ENCODE data around the gene ARHGAP19. TPM values are rescaled to one million over a fixed set of nuclear protein-coding genes. Genes with fewer than 3 reads are reported as not detected.

ARHGAP19 gene
- polyA plus RNA-seq, 1 of the 3 experiments (the other 2 are of a cell fraction): 3.8 TPM

DNA sequence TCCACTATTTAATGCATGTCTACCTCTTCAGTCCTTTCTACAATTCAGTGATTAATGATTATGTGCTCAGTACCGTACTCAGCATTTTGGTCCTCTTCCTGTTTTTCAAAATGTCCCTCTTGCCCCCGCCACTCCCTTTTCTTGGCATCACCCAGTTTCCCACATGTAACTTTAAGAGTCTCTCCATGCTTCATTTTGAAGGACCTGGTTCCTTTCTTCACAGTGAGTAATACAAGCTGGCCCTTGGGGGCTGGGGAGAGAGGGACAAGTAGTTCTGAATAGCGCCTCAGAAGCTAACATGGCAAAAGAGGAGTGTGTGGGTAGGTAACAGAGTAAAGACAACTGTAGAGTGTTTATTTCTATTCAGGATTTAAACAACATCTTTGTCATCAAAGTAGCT, 72.1 kb downstream of the ARHGAP19 start:
- H3K27ac ChIP-seq (ENCODE audit: low read depth in 2 of 2, low read length in 1 of 2): no peak overlapping the region
- H3K4me1 ChIP-seq (ENCODE audit: control insufficient read depth in 1 of 2, insufficient read depth in 2 of 2, low read depth in 1 of 2, low read length in 1 of 2): peaks cover 10 to 12% of the 10 kb centered on the region in 2 experiments; a peak in 3 of 4 replicates
- no peak overlapping the region for H3K9ac ChIP-seq
- no peaks in the 10 kb centered on the region for H3K27me3 ChIP-seq (ENCODE audit: insufficient read depth)
- no peaks in the 10 kb centered on the region for H3K9me2 ChIP-seq
- H3F3A ChIP-seq (replicated peaks; ENCODE audit: insufficient read depth): peaks cover 21% of the 10 kb centered on the region
- H3K4me2 ChIP-seq: no peak overlapping the region
- no peak overlapping the region for H3K4me3 ChIP-seq (ENCODE audit: low read depth in 2 of 2, low read length in 1 of 2)
- no peak for TF ChIP-seq NFIC (IDR thresholded peaks at IDR 0.05; ENCODE audit: borderline replicate concordance)
- no peak for TF ChIP-seq SIN3A (IDR thresholded peaks at IDR 0.05; ENCODE audit: borderline replicate concordance, low read depth, low read length)
- no peak for TF ChIP-seq ELF1 (IDR thresholded peaks at IDR 0.05)
- TF ChIP-seq, protein P1, sequence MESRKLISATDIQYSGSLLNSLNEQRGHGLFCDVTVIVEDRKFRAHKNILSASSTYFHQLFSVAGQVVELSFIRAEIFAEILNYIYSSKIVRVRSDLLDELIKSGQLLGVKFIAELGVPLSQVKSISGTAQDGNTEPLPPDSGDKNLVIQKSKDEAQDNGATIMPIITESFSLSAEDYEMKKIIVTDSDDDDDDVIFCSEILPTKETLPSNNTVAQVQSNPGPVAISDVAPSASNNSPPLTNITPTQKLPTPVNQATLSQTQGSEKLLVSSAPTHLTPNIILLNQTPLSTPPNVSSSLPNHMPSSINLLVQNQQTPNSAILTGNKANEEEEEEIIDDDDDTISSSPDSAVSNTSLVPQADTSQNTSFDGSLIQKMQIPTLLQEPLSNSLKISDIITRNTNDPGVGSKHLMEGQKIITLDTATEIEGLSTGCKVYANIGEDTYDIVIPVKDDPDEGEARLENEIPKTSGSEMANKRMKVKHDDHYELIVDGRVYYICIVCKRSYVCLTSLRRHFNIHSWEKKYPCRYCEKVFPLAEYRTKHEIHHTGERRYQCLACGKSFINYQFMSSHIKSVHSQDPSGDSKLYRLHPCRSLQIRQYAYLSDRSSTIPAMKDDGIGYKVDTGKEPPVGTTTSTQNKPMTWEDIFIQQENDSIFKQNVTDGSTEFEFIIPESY (IDR thresholded peaks at IDR 0.05; ENCODE audit: borderline replicate concordance, low read depth): no peak
- no peak for TF ChIP-seq NRF1 (IDR thresholded peaks at IDR 0.05; ENCODE audit: low read depth, low read length)
- DNase-seq: no peak
- H4K20me1 ChIP-seq (ENCODE audit: insufficient read depth): no peaks in the 10 kb centered on the region
- 92% methylated on average over 3 of the region's 3 CpGs for WGBS (ENCODE audit: low lambda C conversion rate)
- H3K9me3 ChIP-seq: no peaks in the 10 kb centered on the region
- POLR2A ChIA-PET: interaction anchor here (0.6 kb wide), 1 partner anchor 579 kb away, joined by 3 read pairs; no protein-coding TSS in a partner anchor
- H3K36me3 ChIP-seq (replicated peaks in 1 of 2; ENCODE audit: control insufficient read depth in 1 of 2, insufficient read depth in 2 of 2, low read length in 1 of 2): peaks cover 0 to 4% of the 10 kb centered on the region in 2 experiments
- CTCF ChIA-PET: interaction anchor here (0.9 to 18.4 kb wide), 8 partner anchors 11 to 195 kb away, joined by 3 to 460 read pairs (median 26); partner anchors contain the start of gene SLIT1
- no peaks in the 10 kb centered on the region for H3K79me2 ChIP-seq (ENCODE audit: insufficient read depth)
- no peak overlapping the region for H2AFZ ChIP-seq (ENCODE audit: low read depth)

DNA sequence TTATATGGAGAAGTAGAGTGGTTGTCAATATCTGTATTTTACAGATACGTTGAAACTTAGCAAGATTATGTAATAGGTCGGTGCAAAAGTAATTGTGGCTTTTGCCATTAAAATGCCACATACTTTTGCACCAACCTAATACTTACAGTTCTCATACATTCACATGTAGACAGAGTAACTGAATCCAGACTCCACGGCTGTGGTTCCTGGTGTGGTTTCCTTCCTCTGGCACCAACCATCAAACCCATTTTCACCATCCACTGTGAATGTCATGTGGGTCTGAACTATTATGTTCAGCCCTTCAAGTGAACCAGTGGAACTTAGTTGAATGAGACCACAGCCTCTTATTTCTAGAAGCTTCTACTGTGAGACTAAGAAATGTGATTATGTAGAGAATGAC, 75.1 kb downstream of the ARHGAP19 start:
- 81% methylated on average over 3 of the region's 3 CpGs for WGBS (ENCODE audit: low lambda C conversion rate)
- POLR2A ChIA-PET: no interaction called here
- peak overlapping the region in 1 of 2 experiments; percentile 80; a peak in 2 of 4 replicates for H3K27ac ChIP-seq (ENCODE audit: low read depth in 2 of 2, low read length in 1 of 2)

More for the DNA sequence above, 75.1 kb downstream of the ARHGAP19 start:
- Histone ChIP-seq H3K27me3 (ENCODE audit: insufficient read depth) (no peaks in the 10 kb centered on the region), H3K4me3 (ENCODE audit: low read depth in 2 of 2, low read length in 1 of 2) (no peak overlapping the region), H2AFZ (ENCODE audit: low read depth) (peak overlapping the region; percentile 88; the same call in 1 of the 2 replicates), H3K4me2 (peak overlapping the region; percentile 65; the same call in 1 of the 2 replicates), H3K36me3 (replicated peaks in 1 of 2; ENCODE audit: control insufficient read depth in 1 of 2, insufficient read depth in 2 of 2, low read length in 1 of 2) (no peaks in the 10 kb centered on the region), H3K79me2 (ENCODE audit: insufficient read depth) (no peaks in the 10 kb centered on the region), H3K4me1 (ENCODE audit: control insufficient read depth in 1 of 2, insufficient read depth in 2 of 2, low read depth in 1 of 2, low read length in 1 of 2) (peaks cover 2 to 10% of the 10 kb centered on the region in 2 experiments; a peak in 3 of 4 replicates), H3K9me2 (no peaks in the 10 kb centered on the region), H3F3A (replicated peaks; ENCODE audit: insufficient read depth) (peaks cover 21% of the 10 kb centered on the region), H3K9ac (0 out of 2 replicates have a peak overlapping the region, but pooled peaks have one; percentile 6), H3K9me3 (no peaks in the 10 kb centered on the region), H4K20me1 (ENCODE audit: insufficient read depth) (no peaks in the 10 kb centered on the region)
- TF ChIP-seq RFX5 (IDR thresholded peaks at IDR 0.05; ENCODE audit: low read length): no peak
- TF ChIP-seq, protein P2, sequence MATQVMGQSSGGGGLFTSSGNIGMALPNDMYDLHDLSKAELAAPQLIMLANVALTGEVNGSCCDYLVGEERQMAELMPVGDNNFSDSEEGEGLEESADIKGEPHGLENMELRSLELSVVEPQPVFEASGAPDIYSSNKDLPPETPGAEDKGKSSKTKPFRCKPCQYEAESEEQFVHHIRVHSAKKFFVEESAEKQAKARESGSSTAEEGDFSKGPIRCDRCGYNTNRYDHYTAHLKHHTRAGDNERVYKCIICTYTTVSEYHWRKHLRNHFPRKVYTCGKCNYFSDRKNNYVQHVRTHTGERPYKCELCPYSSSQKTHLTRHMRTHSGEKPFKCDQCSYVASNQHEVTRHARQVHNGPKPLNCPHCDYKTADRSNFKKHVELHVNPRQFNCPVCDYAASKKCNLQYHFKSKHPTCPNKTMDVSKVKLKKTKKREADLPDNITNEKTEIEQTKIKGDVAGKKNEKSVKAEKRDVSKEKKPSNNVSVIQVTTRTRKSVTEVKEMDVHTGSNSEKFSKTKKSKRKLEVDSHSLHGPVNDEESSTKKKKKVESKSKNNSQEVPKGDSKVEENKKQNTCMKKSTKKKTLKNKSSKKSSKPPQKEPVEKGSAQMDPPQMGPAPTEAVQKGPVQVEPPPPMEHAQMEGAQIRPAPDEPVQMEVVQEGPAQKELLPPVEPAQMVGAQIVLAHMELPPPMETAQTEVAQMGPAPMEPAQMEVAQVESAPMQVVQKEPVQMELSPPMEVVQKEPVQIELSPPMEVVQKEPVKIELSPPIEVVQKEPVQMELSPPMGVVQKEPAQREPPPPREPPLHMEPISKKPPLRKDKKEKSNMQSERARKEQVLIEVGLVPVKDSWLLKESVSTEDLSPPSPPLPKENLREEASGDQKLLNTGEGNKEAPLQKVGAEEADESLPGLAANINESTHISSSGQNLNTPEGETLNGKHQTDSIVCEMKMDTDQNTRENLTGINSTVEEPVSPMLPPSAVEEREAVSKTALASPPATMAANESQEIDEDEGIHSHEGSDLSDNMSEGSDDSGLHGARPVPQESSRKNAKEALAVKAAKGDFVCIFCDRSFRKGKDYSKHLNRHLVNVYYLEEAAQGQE (IDR thresholded peaks at IDR 0.05; ENCODE audit: low read depth, low read length): no peak
- no peak for TF ChIP-seq POLR2AphosphoS5 (IDR thresholded peaks at IDR 0.05; ENCODE audit: low read depth, low read length)
- no peak for DNase-seq
- CTCF ChIA-PET: interaction anchor here (0.6 to 18.4 kb wide), 9 partner anchors 13 to 1378 kb away, joined by 3 to 460 read pairs (median 4); partner anchors contain the start of gene SLIT1
